ENCODE data around the gene ADAMTS12. TPM values are rescaled to one million over a fixed set of nuclear protein-coding genes. Genes with fewer than 3 reads are reported as not detected.
"Not testable (repeated sequence)": the region's sequence is repeated elsewhere in the genome, so short reads cannot be mapped to it uniquely, and the experiment has no call there.

The ADAMTS12 gene
- total and polyA plus RNA-seq, 4 donors: 0.49 to 6.4 (median 2.3) TPM

GRCh38 chr5:33877449-33877848 lies 14.3 kb downstream of the ADAMTS12 start:
- no peak overlapping the region for H3K27ac ChIP-seq (ENCODE audit: low read depth in 1 of 2, low read length in 2 of 2)
- H3K36me3 ChIP-seq (ENCODE audit: control insufficient read depth in 4 of 4, insufficient read depth in 3 of 4, low read depth in 1 of 4, low read length in 3 of 4): no peaks in the 10 kb centered on the region
- H3K4me1 ChIP-seq (ENCODE audit: control insufficient read depth in 4 of 4, insufficient read depth in 4 of 4, low read length in 3 of 4): no peaks in the 10 kb centered on the region
- peaks cover 0 to 2% (median 0%) of the 10 kb centered on the region in 4 donors for H3K27me3 ChIP-seq (ENCODE audit: control insufficient read depth in 4 of 4, insufficient read depth in 4 of 4, low read length in 3 of 4)
- no peak for TF ChIP-seq CTCF (IDR thresholded peaks at IDR 0.05; ENCODE audit: low read depth, low read length, missing input control)
- no peak for TF ChIP-seq EGR1 (IDR thresholded peaks at IDR 0.05; ENCODE audit: low read depth in 2 of 2)
- TF ChIP-seq HNF4A (conservative IDR thresholded peaks at IDR 0.05): no peak
- no peak for TF ChIP-seq FOXA2 (IDR thresholded peaks at IDR 0.05)
- peaks cover 0 to 2% (median 0%) of the 10 kb centered on the region in 4 donors for H3K9me3 ChIP-seq (ENCODE audit: control insufficient read depth in 4 of 4, low read length in 3 of 4)
- WGBS: 68% methylated on average over 4 of the region's 4 CpGs
- H3K9ac ChIP-seq (ENCODE audit: low read depth in 1 of 2, low read length in 2 of 2): no peak overlapping the region
- H3K4me3 ChIP-seq (ENCODE audit: low read depth in 1 of 3, low read length in 3 of 3): no peak overlapping the region
- DNase-seq (ENCODE audit: low spot score): no peak

- Histone ChIP-seq H3K9me3 (ENCODE audit: control insufficient read depth in 4 of 4, low read length in 3 of 4) (peaks cover 0 to 5% (median 1%) of the 10 kb centered on the region in 4 donors), H3K4me3 (ENCODE audit: low read depth in 1 of 3, low read length in 3 of 3) (no peak overlapping the region), H3K36me3 (ENCODE audit: control insufficient read depth in 4 of 4, insufficient read depth in 3 of 4, low read depth in 1 of 4, low read length in 3 of 4) (no peaks in the 10 kb centered on the region), H3K4me1 (ENCODE audit: control insufficient read depth in 4 of 4, insufficient read depth in 4 of 4, low read length in 3 of 4) (no peaks in the 10 kb centered on the region), H3K9ac (ENCODE audit: low read depth in 1 of 2, low read length in 2 of 2) (no peak overlapping the region), H3K27me3 (ENCODE audit: control insufficient read depth in 4 of 4, insufficient read depth in 4 of 4, low read length in 3 of 4) (no peaks in the 10 kb centered on the region), H3K27ac (ENCODE audit: low read depth in 1 of 2, low read length in 2 of 2) (no peak overlapping the region)
- TF ChIP-seq HNF4A (conservative IDR thresholded peaks at IDR 0.05) (no peak), FOXA2 (IDR thresholded peaks at IDR 0.05) (no peak), YY1 (IDR thresholded peaks at IDR 0.05) (no peak), ATF3 (IDR thresholded peaks at IDR 0.05) (no peak), SP1 (IDR thresholded peaks at IDR 0.05) (no peak), HNF4G (IDR thresholded peaks at IDR 0.05) (no peak), ZBTB33 (IDR thresholded peaks at IDR 0.05) (no peak), GABPA (IDR thresholded peaks at IDR 0.05 in 1 of 2, conservative IDR thresholded peaks at IDR 0.05 in 1 of 2) (no peak), CTCF (IDR thresholded peaks at IDR 0.05; ENCODE audit: low read depth, low read length, missing input control) (no peak), REST (IDR thresholded peaks at IDR 0.05) (no peak), TAF1 (conservative IDR thresholded peaks at IDR 0.05) (no peak), RXRA (IDR thresholded peaks at IDR 0.05) (no peak), RAD21 (IDR thresholded peaks at IDR 0.05) (no peak), JUND (IDR thresholded peaks at IDR 0.05) (no peak), NR2F2 (IDR thresholded peaks at IDR 0.05) (no peak), EGR1 (IDR thresholded peaks at IDR 0.05; ENCODE audit: low read depth in 2 of 2) (no peak), FOXA1 (IDR thresholded peaks at IDR 0.05) (no peak), MAX (IDR thresholded peaks at IDR 0.05) (no peak)
- 96% methylated on average over 1 of the region's 1 CpG for WGBS
- no peak for DNase-seq (ENCODE audit: low spot score)
Measured at GRCh38 chr5:33867241-33867640, 24.5 kb downstream of the ADAMTS12 start.

GRCh38 chr5:33859177-33859576 lies 32.6 kb downstream of the ADAMTS12 start:
- not testable (repeated sequence) for H3K4me1 ChIP-seq (ENCODE audit: control insufficient read depth in 4 of 4, insufficient read depth in 4 of 4, low read length in 3 of 4); H3K27ac ChIP-seq (ENCODE audit: low read depth in 1 of 2, low read length in 2 of 2); H3K4me3 ChIP-seq (ENCODE audit: low read depth in 1 of 3, low read length in 3 of 3); H3K9ac ChIP-seq (ENCODE audit: low read depth in 1 of 2, low read length in 2 of 2); H3K27me3 ChIP-seq (ENCODE audit: control insufficient read depth in 4 of 4, insufficient read depth in 4 of 4, low read length in 3 of 4); DNase-seq (ENCODE audit: low spot score); H3K36me3 ChIP-seq (ENCODE audit: control insufficient read depth in 4 of 4, insufficient read depth in 3 of 4, low read depth in 1 of 4, low read length in 3 of 4); H3K9me3 ChIP-seq (ENCODE audit: control insufficient read depth in 4 of 4, low read length in 3 of 4)
- 42% methylated on average over 4 of the region's 4 CpGs for WGBS

Data from liver (tissue), 9 donors.